ENCODE results near the gene TGFBR3L. TPM values are rescaled to one million over a fixed set of nuclear protein-coding genes. Genes with fewer than 3 reads are reported as not detected.

TGFBR3L gene
- total and polyA plus RNA-seq, 10 of the 15 experiments (the other 5 are each of a cell fraction or from before 2014, with no cell fraction given): 0.20 to 0.23 TPM; not detected in 8

DNA sequence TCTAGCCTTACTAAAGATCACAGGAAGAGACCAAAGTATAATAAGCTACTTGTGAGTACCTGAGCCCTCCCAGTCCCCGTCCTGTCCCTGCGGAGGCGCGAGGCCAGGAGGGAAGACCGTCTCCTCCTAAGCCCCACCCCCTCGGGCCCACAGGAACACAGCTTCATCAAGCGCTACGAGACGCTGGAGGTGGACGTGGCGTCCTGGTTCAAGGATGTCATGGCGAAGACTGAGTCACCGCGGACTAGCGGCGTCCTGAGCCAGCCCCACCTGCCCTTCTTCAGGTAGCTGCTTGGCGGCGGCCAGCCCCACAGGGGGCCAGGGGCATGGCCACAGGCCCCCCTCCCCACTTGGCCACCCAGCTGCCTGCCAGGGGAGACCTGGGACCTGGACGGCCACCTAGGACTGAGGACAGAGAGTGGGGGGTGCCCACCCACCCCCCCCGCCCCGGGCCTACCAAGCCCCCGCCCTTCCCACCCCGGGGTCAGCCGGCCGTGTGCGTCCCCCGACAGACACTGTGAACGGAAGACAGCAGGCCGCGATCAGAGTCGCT is 2.4 kb upstream of the TGFBR3L start:
- SMC1A ChIA-PET (ENCODE audit: uncharacterized antibody, unreplicated experiment): no interaction called here
- POLR2A ChIA-PET: no interaction called here
- Histone ChIP-seq H3K27me3 (replicated peaks in 1 of 2; ENCODE audit: control insufficient read depth in 2 of 2, insufficient read depth in 2 of 2, low read length in 1 of 2) (peaks cover 4 to 5% of the 10 kb centered on the region in 2 experiments; a peak in 3 of 4 replicates), H3K9ac (ENCODE audit: control insufficient read depth, insufficient read depth, low read length) (no peak overlapping the region), H3K36me3 (ENCODE audit: control insufficient read depth in 2 of 2, insufficient read depth in 2 of 2, low read length in 1 of 2) (peaks cover 0 to 15% of the 10 kb centered on the region in 2 experiments; a peak in 3 of 4 replicates), H3K4me2 (ENCODE audit: control insufficient read depth, insufficient read depth) (no peak overlapping the region), H3K79me2 (ENCODE audit: control insufficient read depth, insufficient read depth, low read length) (peaks cover 3% of the 10 kb centered on the region), H3K4me3 (no peak overlapping the region), H4K20me1 (ENCODE audit: control insufficient read depth, insufficient read depth) (no peaks in the 10 kb centered on the region), H3K4me1 (ENCODE audit: control insufficient read depth, insufficient read depth, low read length) (no peaks in the 10 kb centered on the region), H2AFZ (ENCODE audit: control insufficient read depth, low read depth, low read length) (no peak overlapping the region), H3K9me3 (replicated peaks; ENCODE audit: control insufficient read depth, insufficient read depth, low read length) (no peaks in the 10 kb centered on the region), H3K27ac (ENCODE audit: control insufficient read depth, insufficient read depth) (no peak overlapping the region)
- DNase-seq (ENCODE audit: low read depth, low spot score) (no peak), ATAC-seq (no peak), FAIRE-seq (no peak)
- in situ Hi-C loops (cut with MboI): no loop called here
- BruUV-seq (replicated peaks): no TSS peak
- TF ChIP-seq NR2C1 (IDR thresholded peaks at IDR 0.05) (no peak), POLR2A (IDR thresholded peaks at IDR 0.05; ENCODE audit: low read depth, low read length) (0 out of 2 replicates have a peak, but pooled peaks have one; percentile 6)
- intact Hi-C loops (cut with micrococcal nuclease; ENCODE audit: unreplicated experiment): no loop called here
- CTCF ChIA-PET: no interaction called here
- 94% methylated on average over 18 of the region's 31 CpGs for WGBS (ENCODE audit: insufficient coverage, insufficient replicate concordance, low lambda C conversion rate, missing lambda C conversion rate)
- RAD21 ChIA-PET (ENCODE audit: unreplicated experiment): interaction anchor here (0.6 to 1.2 kb wide), 3 partner anchors 8 to 616 kb away, joined by 3 to 4 read pairs (median 3); partner anchors contain the start of gene SNAPC2

DNA sequence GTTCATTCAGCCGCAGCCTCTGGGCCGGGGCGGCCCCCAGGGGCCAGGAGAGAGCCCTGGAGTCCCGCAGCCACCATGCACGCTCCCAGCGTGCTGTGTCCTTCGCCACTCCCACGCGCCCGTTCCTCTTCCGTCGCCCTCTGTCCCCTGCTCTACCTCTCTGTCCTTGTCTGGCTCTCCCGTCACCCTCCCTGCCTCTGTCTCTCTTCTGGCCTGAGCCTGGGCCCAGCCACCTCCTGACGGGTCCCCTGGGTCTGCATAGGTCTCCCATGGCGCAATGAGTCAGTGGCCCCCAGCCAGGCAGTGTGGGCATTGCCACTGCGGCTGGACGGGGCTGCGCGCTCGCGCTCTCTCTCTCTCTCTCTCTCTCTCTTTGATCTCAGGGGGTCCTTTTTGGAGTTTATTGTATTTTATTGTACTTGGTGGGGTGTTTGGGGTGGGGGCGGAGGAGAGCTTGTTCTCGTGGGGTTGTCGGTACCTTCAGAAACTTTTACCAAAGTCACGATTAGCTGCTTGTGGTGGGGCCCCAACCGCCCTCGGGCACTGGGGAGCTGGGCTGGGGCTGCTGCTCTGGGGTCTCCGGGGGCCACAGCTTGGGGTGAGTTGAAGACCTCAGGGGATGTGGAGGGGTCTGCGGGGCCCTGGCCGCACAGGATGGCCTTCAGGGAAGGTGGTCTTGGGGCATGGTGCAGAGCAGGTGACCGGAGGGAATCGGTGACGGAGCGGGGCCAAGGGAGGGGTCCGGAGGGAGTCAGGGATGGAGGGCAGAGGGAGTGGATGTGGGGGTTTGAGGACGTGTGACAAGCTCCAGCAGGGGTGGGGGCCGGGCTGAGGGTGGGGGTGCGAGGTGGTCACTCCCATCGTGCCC is 1.7 kb upstream of the TGFBR3L start:
- Histone ChIP-seq H3K36me3 (ENCODE audit: control insufficient read depth in 2 of 2, insufficient read depth in 2 of 2, low read length in 1 of 2) (peaks cover 0 to 14% of the 10 kb centered on the region in 2 experiments; a peak in 3 of 4 replicates), H3K27me3 (replicated peaks in 1 of 2; ENCODE audit: control insufficient read depth in 2 of 2, insufficient read depth in 2 of 2, low read length in 1 of 2) (peaks cover 8 to 10% of the 10 kb centered on the region in 2 experiments), H3K9me3 (replicated peaks; ENCODE audit: control insufficient read depth, insufficient read depth, low read length) (no peaks in the 10 kb centered on the region), H3K4me3 (no peak overlapping the region), H2AFZ (ENCODE audit: control insufficient read depth, low read depth, low read length) (no peak overlapping the region), H3K9ac (ENCODE audit: control insufficient read depth, insufficient read depth, low read length) (no peak overlapping the region), H3K79me2 (ENCODE audit: control insufficient read depth, insufficient read depth, low read length) (no peaks in the 10 kb centered on the region; the same call in 1 of the 2 replicates), H3K4me2 (ENCODE audit: control insufficient read depth, insufficient read depth) (no peak overlapping the region), H3K4me1 (ENCODE audit: control insufficient read depth, insufficient read depth, low read length) (no peaks in the 10 kb centered on the region), H3K27ac (ENCODE audit: control insufficient read depth, insufficient read depth) (no peak overlapping the region), H4K20me1 (ENCODE audit: control insufficient read depth, insufficient read depth) (no peaks in the 10 kb centered on the region)
- POLR2A ChIA-PET: no interaction called here
- RAD21 ChIA-PET (ENCODE audit: unreplicated experiment): interaction anchor here (0.6 kb wide), 1 partner anchor 617 kb away, joined by 3 read pairs; no protein-coding TSS in a partner anchor
- no peak for DNase-seq (ENCODE audit: low read depth, low spot score)
- intact Hi-C loops (cut with micrococcal nuclease; ENCODE audit: unreplicated experiment): no loop called here
- no peak for ATAC-seq
- no TSS peak for BruUV-seq (replicated peaks)
- WGBS (ENCODE audit: insufficient coverage, insufficient replicate concordance, low lambda C conversion rate, missing lambda C conversion rate): 94% methylated on average over 34 of the region's 39 CpGs
- SMC1A ChIA-PET (ENCODE audit: uncharacterized antibody, unreplicated experiment): no interaction called here
- TF ChIP-seq POLR2A (IDR thresholded peaks at IDR 0.05; ENCODE audit: low read depth, low read length) (peak; percentile 33; the same call in 1 of the 2 replicates), SPI1 (IDR thresholded peaks at IDR 0.05; ENCODE audit: borderline replicate concordance, insufficient read depth, low read depth, low read length) (no peak)
- FAIRE-seq: no peak
- in situ Hi-C loops (cut with MboI): no loop called here
- CTCF ChIA-PET: no interaction called here

All from GM12878 (cell line).